Skeletal muscle satellite cell (primary cell): Measurements from ENCODE around the gene PSG7.
"Not testable (repeated sequence)": the region's sequence is repeated elsewhere in the genome, so short reads cannot be mapped to it uniquely, and the experiment has no call there.

Experiments
- H3K27me3 ChIP-seq: 2 replicates; pipeline ENCODE4 v1.7.0; 2013; ENCODE audit warnings: low read length; ENCODE audit not compliant: control insufficient read depth, insufficient read depth
- H3K36me3 ChIP-seq: 2 replicates; pipeline ENCODE4 v1.7.0; 2013; ENCODE audit warnings: mild to moderate bottlenecking, control low read depth, low read length; ENCODE audit not compliant: insufficient read depth
- H3K4me1 ChIP-seq: 2 replicates; pipeline ENCODE4 v1.7.0; 2013; ENCODE audit warnings: low read length; ENCODE audit not compliant: control insufficient read depth, insufficient read depth
- H3K4me2 ChIP-seq: 2 replicates; pipeline ENCODE4 v1.7.0; 2013; ENCODE audit warnings: mild to moderate bottlenecking, low read length
- H3K4me3 ChIP-seq: 2 replicates; pipeline ENCODE4 v1.7.0; 2013; ENCODE audit warnings: low read length
- H3K9ac ChIP-seq: 2 replicates; pipeline ENCODE4 v1.7.0; 2013; ENCODE audit warnings: mild to moderate bottlenecking, low read depth, low read length, moderate library complexity
- H3K9me3 ChIP-seq: replicated peaks from 2 replicates; pipeline ENCODE4 v1.7.0; 2013; ENCODE audit warnings: mild to moderate bottlenecking, control low read depth, low read length

Gene PSG7

GRCh38 chr19:42880621-42881020 is 56.4 kb downstream of the PSG7 start:
- not testable (repeated sequence) for H3K9ac ChIP-seq, H3K4me3 ChIP-seq, H3K9me3 ChIP-seq, H3K27me3 ChIP-seq, H3K4me2 ChIP-seq, H3K36me3 ChIP-seq
- H3K4me1 ChIP-seq = peaks cover 31% of the 10 kb centered on the region

GRCh38 chr19:42879613-42880012 is 57.4 kb downstream of the PSG7 start, which contains the start of gene PSG1:
Gene PSG1 (minus strand): TSS chr19:42879713. CDS start chr19:42879581, 132 bp downstream.
- Histone ChIP-seq H3K9me3 (no peaks in the 10 kb centered on the region), H3K4me1 (peaks cover 37% of the 10 kb centered on the region), H3K36me3 (no peaks in the 10 kb centered on the region), H3K27me3 (no peaks in the 10 kb centered on the region), H3K9ac (no peak within 1 kb of the TSS), H3K4me2 (no peak within 1 kb of the TSS), H3K4me3 (no peak within 1 kb of the TSS)

- peak overlapping the region; percentile 63 for H3K9ac ChIP-seq
- H3K27me3 ChIP-seq, H3K4me2 ChIP-seq, H3K4me3 ChIP-seq, H3K9me3 ChIP-seq, H3K36me3 ChIP-seq: not testable (repeated sequence)
- peaks cover 30% of the 10 kb centered on the region for H3K4me1 ChIP-seq
Observed at GRCh38 chr19:42876596-42876995, 60.4 kb downstream of the PSG7 start.

- H3K36me3 ChIP-seq, H3K4me3 ChIP-seq, H3K9me3 ChIP-seq, H3K27me3 ChIP-seq, H3K4me2 ChIP-seq: not testable (repeated sequence)
- H3K9ac ChIP-seq = peak overlapping the region; percentile 63
- H3K4me1 ChIP-seq = peaks cover 30% of the 10 kb centered on the region
Observed at GRCh38 chr19:42875881-42876280, 61.1 kb downstream of the PSG7 start.

- Histone ChIP-seq H3K4me2 (peak overlapping the region; percentile 62), H3K4me3 (peak overlapping the region; percentile 35), H3K4me1 (peaks cover 30% of the 10 kb centered on the region), H3K9ac (peak overlapping the region; percentile 66)
- H3K36me3 ChIP-seq, H3K27me3 ChIP-seq, H3K9me3 ChIP-seq: not testable (repeated sequence)
Observed at GRCh38 chr19:42874901-42875813, 61.9 kb downstream of the PSG7 start.

- not testable (repeated sequence) for H3K4me2 ChIP-seq, H3K4me3 ChIP-seq, H3K36me3 ChIP-seq, H3K9ac ChIP-seq, H3K27me3 ChIP-seq, H3K9me3 ChIP-seq
- H3K4me1 ChIP-seq = peaks cover 30% of the 10 kb centered on the region
Observed at GRCh38 chr19:42874136-42874535, 62.9 kb downstream of the PSG7 start.
